Measurements from ENCODE around the gene SPTBN1. TPM values are rescaled to one million over a fixed set of nuclear protein-coding genes. Genes with fewer than 3 reads are reported as not detected.

Gene SPTBN1
- total RNA-seq, 6 experiments from 2014 or later, result 128 to 169 (median 159) TPM

- Mint-ChIP-seq H3K27me3 (ENCODE audit: insufficient read depth) (no peaks in the 10 kb centered on the region; the same call in 1 of the 2 replicates), H3K9me3 (no peaks in the 10 kb centered on the region), H3K27ac (no peak overlapping the region), H3K4me3 (no peak overlapping the region), H3K4me1 (ENCODE audit: low read depth) (peaks cover 34% of the 10 kb centered on the region), H3K36me3 (ENCODE audit: low read depth) (peaks cover 12% of the 10 kb centered on the region)
- no peak for TF ChIP-seq CTCF (IDR thresholded peaks at IDR 0.05)
- no peak for DNase-seq
Observed at GRCh38 chr2:54577944-54578647, 122.0 kb downstream of the SPTBN1 start.

- DNase-seq, result no peak
- Mint-ChIP-seq H3K36me3 (ENCODE audit: low read depth) (peaks cover 12% of the 10 kb centered on the region), H3K4me1 (ENCODE audit: low read depth) (peaks cover 29% of the 10 kb centered on the region), H3K9me3 (no peaks in the 10 kb centered on the region), H3K27me3 (ENCODE audit: insufficient read depth) (no peaks in the 10 kb centered on the region; the same call in 1 of the 2 replicates), H3K27ac (no peak overlapping the region), H3K4me3 (no peak overlapping the region)
- no peak for TF ChIP-seq CTCF (IDR thresholded peaks at IDR 0.05)
Observed at GRCh38 chr2:54578648-54579045, 122.5 kb downstream of the SPTBN1 start.

- peaks cover 12% of the 10 kb centered on the region for H3K36me3 Mint-ChIP-seq (ENCODE audit: low read depth)
- no peak overlapping the region for H3K27ac Mint-ChIP-seq
- DNase-seq, result no peak
- H3K4me1 Mint-ChIP-seq (ENCODE audit: low read depth), result peaks cover 24% of the 10 kb centered on the region
- H3K27me3 Mint-ChIP-seq (ENCODE audit: insufficient read depth), result no peaks in the 10 kb centered on the region
- no peaks in the 10 kb centered on the region for H3K9me3 Mint-ChIP-seq
- H3K4me3 Mint-ChIP-seq, result no peak overlapping the region
- no peak for TF ChIP-seq CTCF (IDR thresholded peaks at IDR 0.05)
Observed at GRCh38 chr2:54579061-54579681, 123.0 kb downstream of the SPTBN1 start.

GRCh38 chr2:54579682-54580620 is 123.8 kb downstream of the SPTBN1 start:
- no peak for DNase-seq
- Mint-ChIP-seq H3K4me3 (no peak overlapping the region), H3K27ac (no peak overlapping the region), H3K9me3 (no peaks in the 10 kb centered on the region), H3K27me3 (ENCODE audit: insufficient read depth) (no peaks in the 10 kb centered on the region), H3K4me1 (ENCODE audit: low read depth) (peaks cover 22% of the 10 kb centered on the region), H3K36me3 (ENCODE audit: low read depth) (peaks cover 12% of the 10 kb centered on the region)
- no peak for TF ChIP-seq CTCF (IDR thresholded peaks at IDR 0.05)

GRCh38 chr2:54581326-54582039 is 125.4 kb downstream of the SPTBN1 start:
- Mint-ChIP-seq H3K4me3 (no peak overlapping the region), H3K4me1 (ENCODE audit: low read depth) (peaks cover 22% of the 10 kb centered on the region), H3K9me3 (no peaks in the 10 kb centered on the region), H3K36me3 (ENCODE audit: low read depth) (peaks cover 1% of the 10 kb centered on the region), H3K27me3 (ENCODE audit: insufficient read depth) (no peaks in the 10 kb centered on the region), H3K27ac (no peak overlapping the region)
- DNase-seq, result no peak
- no peak for TF ChIP-seq CTCF (IDR thresholded peaks at IDR 0.05)
